ENCODE data around the gene LRIG3.
A peak's percentile ranks its signal among the peaks of the same experiment; 100 is the strongest.

The LRIG3 gene

DNA sequence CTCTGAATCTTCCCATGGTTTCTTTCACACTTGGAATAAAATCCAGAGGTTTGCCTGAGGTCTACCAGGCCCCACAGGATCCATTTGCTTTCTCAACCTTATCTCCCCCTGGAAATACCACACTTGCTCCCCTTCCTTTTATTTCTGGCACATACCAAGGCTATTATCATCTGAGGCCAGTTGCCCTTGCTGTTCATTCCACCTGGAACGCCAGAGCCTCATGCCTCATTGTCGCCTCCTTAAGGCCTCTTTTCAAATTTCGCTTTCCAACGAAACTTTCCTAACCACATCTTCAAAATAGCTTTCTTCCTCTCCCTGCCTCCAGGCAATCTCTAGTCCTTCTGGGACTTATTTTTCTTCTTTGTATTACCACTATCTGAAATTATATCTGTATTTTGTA, 11.2 kb upstream of the LRIG3 start:
- TF ChIP-seq, protein P1, sequence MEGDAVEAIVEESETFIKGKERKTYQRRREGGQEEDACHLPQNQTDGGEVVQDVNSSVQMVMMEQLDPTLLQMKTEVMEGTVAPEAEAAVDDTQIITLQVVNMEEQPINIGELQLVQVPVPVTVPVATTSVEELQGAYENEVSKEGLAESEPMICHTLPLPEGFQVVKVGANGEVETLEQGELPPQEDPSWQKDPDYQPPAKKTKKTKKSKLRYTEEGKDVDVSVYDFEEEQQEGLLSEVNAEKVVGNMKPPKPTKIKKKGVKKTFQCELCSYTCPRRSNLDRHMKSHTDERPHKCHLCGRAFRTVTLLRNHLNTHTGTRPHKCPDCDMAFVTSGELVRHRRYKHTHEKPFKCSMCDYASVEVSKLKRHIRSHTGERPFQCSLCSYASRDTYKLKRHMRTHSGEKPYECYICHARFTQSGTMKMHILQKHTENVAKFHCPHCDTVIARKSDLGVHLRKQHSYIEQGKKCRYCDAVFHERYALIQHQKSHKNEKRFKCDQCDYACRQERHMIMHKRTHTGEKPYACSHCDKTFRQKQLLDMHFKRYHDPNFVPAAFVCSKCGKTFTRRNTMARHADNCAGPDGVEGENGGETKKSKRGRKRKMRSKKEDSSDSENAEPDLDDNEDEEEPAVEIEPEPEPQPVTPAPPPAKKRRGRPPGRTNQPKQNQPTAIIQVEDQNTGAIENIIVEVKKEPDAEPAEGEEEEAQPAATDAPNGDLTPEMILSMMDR (IDR thresholded peaks at IDR 0.05; ENCODE audit: borderline replicate concordance, insufficient read depth, low read depth, low read length), result peak; percentile 22; the same call in 1 of the 2 replicates
- no peak overlapping the region for H3K4me3 ChIP-seq (ENCODE audit: low read depth, low read length)

DNA sequence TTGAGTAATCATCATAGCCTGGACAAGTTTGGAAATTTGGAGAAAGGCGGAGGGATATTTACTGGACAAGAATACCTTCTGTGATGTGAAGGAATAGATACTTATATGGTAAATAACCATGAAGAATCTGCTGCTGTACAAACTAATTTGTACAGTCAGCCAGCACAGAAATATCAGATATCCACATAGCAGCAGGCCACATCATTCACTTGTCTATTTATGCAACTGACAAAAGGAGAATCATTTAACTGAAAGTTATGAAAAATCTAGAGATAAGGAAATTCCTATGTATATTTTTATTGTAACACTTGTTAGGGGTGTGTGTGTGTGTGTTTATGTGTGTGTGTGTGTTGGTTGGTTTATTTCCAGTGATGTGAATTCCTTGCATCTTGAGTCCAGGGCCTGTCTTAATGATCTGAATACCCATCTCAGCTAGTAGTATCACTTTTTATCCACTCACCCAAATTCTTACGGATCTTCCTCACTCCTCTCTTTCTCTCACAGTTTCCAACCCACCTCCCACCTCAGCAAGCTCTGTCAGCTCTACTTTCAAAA, 10.5 kb upstream of the LRIG3 start:
- TF ChIP-seq, protein P1 (IDR thresholded peaks at IDR 0.05; ENCODE audit: borderline replicate concordance, insufficient read depth, low read depth, low read length), result no peak
- H3K4me3 ChIP-seq (ENCODE audit: low read depth, low read length), result no peak overlapping the region

DNA sequence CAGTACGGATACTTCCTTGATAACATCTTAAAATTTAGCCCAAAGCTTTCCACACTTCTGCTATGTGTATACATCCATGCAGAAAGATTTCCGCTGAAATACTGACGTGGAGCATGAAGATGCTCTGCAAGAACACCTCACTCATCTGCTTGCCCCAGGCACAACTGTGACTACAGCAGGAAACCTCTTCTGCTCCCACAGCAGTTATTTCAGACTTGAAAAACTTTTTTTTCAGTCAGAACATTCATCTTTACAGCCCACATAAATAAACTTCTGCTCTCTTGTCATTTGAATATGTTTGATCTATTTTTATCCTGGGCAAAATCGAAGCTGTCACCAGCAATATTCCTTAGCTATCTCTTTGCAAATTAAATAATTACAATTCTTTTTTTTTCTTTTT, 6.8 kb upstream of the LRIG3 start:
- TF ChIP-seq, protein P1 (IDR thresholded peaks at IDR 0.05; ENCODE audit: borderline replicate concordance, insufficient read depth, low read depth, low read length), result no peak
- H3K4me3 ChIP-seq (ENCODE audit: low read depth, low read length), result no peak overlapping the region

DNA sequence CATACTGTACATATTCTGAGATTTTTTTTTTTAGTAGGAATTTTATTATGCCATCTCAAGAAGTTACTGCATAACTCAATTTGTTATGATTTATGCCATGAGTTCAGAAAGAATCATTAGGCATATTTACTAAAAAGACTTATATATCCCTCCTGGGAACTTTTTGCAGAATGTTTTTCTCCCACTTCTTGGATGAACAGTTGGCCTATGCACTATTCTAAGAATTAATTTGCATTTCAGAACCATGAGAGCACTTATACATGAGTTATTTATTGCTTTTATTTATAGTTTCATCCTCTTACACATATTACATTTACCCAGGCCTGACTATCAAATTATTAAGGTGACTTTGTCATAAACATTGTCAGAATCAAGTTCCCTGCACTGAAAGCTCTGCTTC, 6.3 kb upstream of the LRIG3 start:
- no peak overlapping the region for H3K4me3 ChIP-seq (ENCODE audit: low read depth, low read length)
- TF ChIP-seq, protein P1 (IDR thresholded peaks at IDR 0.05; ENCODE audit: borderline replicate concordance, insufficient read depth, low read depth, low read length), result no peak

DNA sequence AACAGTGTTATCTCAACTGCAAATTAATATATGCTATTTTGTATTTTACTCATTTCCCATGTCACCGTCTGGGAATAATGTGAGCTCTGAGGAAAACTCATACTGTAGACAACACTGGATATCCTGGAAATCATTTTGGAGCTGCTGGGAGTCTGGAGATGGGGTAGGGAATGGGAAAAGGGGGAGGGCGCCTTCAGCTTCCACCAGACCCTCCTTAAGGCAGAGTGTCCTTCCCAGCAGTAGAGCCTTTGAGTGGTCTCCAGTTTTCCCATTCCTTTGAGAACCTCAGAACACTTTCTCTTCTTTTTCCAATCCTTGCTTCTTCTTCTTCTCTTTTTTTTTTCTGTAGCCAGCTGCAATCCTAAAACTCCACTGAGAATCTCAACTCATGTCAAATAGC, 5.4 kb upstream of the LRIG3 start:
- TF ChIP-seq, protein P1 (IDR thresholded peaks at IDR 0.05; ENCODE audit: borderline replicate concordance, insufficient read depth, low read depth, low read length), result no peak
- no peak overlapping the region for H3K4me3 ChIP-seq (ENCODE audit: low read depth, low read length)

DNA sequence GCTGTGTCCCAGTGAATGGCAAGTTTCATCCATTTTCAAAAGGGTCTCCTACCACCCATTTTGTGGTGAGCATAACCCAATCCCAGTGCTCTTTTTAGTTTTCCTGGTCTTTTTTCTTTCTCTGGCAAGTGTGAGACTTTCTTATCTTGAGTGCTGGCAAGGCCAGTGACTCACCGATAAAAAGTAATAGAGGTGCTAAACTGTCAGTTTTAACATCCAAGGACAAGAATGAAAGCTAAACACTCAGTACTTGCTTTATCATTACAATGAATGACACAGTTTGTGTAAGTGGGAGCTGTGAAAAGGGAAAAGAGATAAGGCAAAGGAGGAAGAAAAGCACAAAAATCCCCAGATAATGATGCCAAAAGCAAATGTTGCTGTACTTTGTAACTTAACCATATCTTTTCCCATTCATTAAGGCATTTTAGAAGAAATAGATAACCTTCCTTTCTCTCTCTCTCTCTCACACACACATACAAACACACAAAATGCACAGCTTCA, 4.9 kb upstream of the LRIG3 start:
- H3K4me3 ChIP-seq (ENCODE audit: low read depth, low read length), result no peak overlapping the region
- TF ChIP-seq, protein P1 (IDR thresholded peaks at IDR 0.05; ENCODE audit: borderline replicate concordance, insufficient read depth, low read depth, low read length), result no peak

DNA sequence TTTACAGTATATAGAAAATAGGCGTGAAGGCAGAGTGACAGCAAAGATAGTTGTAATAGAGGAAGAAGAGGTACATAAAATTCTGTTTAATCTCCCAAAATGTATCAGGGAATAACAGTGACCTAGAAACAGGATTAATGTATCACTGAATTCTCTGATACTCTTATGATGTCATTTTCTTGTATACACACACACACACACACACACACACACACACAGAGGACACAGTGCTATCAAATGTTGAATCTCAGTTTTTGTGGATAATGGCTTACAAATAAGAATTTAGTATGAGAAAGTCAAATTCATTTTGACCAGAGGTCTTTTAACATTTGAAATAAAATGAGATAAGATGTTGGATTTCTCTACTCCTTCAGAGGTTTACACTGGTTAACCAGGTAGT, 4.3 kb upstream of the LRIG3 start:
- no peak overlapping the region for H3K4me3 ChIP-seq (ENCODE audit: low read depth, low read length)
- TF ChIP-seq, protein P1 (IDR thresholded peaks at IDR 0.05; ENCODE audit: borderline replicate concordance, insufficient read depth, low read depth, low read length), result no peak

Data from GM12875 (cell line).